Endothelial cell of umbilical vein (primary cell): ENCODE data around the gene ATAT1. TPM values are rescaled to one million over a fixed set of nuclear protein-coding genes. Genes with fewer than 3 reads are reported as not detected.
A peak's percentile ranks its signal among the peaks of the same experiment; 100 is the strongest.

Experiments
- BruUV-seq: library from RNA; stranded (reverse); fragments of 400-500 nt; replicated peaks from 2 replicates; lab custom pipeline; 2021; lab: Mats Ljungman, UMichigan
- CTCF ChIA-PET: fragments of 300-600, 350-600 bp; sonication (Branson Sonifier 250); formaldehyde crosslinking; loops from one replicate; lab custom pipeline; 2021; ENCODE audit warnings: antibody characterized with exemption, inconsistent platforms; lab: Charles Lee
- POLR2A ChIA-PET: fragments of 300-600, 350-600 bp; sonication (Branson Sonifier 250); formaldehyde crosslinking; loops from one replicate; lab custom pipeline; 2021; ENCODE audit warnings: antibody characterized with exemption, inconsistent platforms; lab: Charles Lee
- DNase-seq: peaks from one replicate; pipeline ENCODE4 v3.0.0-alpha.2; 2011; ENCODE audit warnings: low read depth, low spot score
- FAIRE-seq: peaks from 2 replicates; lab custom pipeline; 2011; peaks lifted over from hg19 to GRCh38; lab: Jason Lieb, UNC
- H2AFZ ChIP-seq: 2 replicates; pipeline ENCODE4 v1.6.0; 2012; ENCODE audit warnings: low read depth, low read length, control low read depth, inconsistent platforms
- H3K27ac ChIP-seq: 2 replicates; pipeline ENCODE4 v1.5.1; 2011; ENCODE audit warnings: low read depth, mild to moderate bottlenecking, control low read depth, low read length, moderate library complexity; ENCODE audit not compliant: insufficient read depth
- H3K27me3 ChIP-seq, 2 experiments: 2 replicates each; pipeline versions ENCODE4 v1.6.0 to v1.6.1; 2011; ENCODE audit warnings: low read length in 2 of 2, mixed read lengths in 1 of 2; ENCODE audit not compliant: control insufficient read depth in 2 of 2, insufficient read depth in 2 of 2
- H3K36me3 ChIP-seq, 2 experiments: 2 replicates in 1 of 2; 3 replicates in 1 of 2; pipeline ENCODE4 v1.5.1; 2011; ENCODE audit warnings: low read length in 2 of 2, mild to moderate bottlenecking in 1 of 2, moderate library complexity in 1 of 2; ENCODE audit not compliant: control insufficient read depth in 2 of 2, insufficient read depth in 2 of 2; ENCODE audit errors: extremely low read depth in 1 of 2
- H3K4me1 ChIP-seq: 3 replicates; pipeline ENCODE4 v1.5.1; 2011; ENCODE audit warnings: mild to moderate bottlenecking, low read length; ENCODE audit not compliant: control insufficient read depth, insufficient read depth; ENCODE audit errors: extremely low read depth
- H3K4me2 ChIP-seq: 2 replicates; pipeline ENCODE4 v1.6.1; 2011; ENCODE audit warnings: low read length, control low read depth, mixed read lengths; ENCODE audit not compliant: insufficient read depth
- H3K4me3 ChIP-seq, 3 experiments: fragments of 200-600 bp in 1 of 3; sonication (generic), shearing (Covaris generic) in 1 of 3; replicated peaks in 1 of 3; 2 replicates each; pipeline ENCODE4 v1.5.1; 2011 to 2016; ENCODE audit warnings: control low read depth in 3 of 3, low read length in 3 of 3, mild to moderate bottlenecking in 2 of 3, inconsistent platforms in 1 of 3, low read depth in 1 of 3, moderate library complexity in 1 of 3; ENCODE audit not compliant: insufficient read depth in 1 of 3
- H3K79me2 ChIP-seq: 2 replicates; pipeline ENCODE4 v1.6.0; 2012; ENCODE audit warnings: low read length, inconsistent platforms; ENCODE audit not compliant: control insufficient read depth, insufficient read depth
- H3K9ac ChIP-seq: replicated peaks from 2 replicates; pipeline ENCODE3; 2011; ENCODE audit warnings: low read length, control low read depth; ENCODE audit not compliant: insufficient read depth; ENCODE audit errors: extremely low read depth
- H3K9me1 ChIP-seq: replicated peaks from 3 replicates; pipeline ENCODE4 v1.6.0; 2011; ENCODE audit warnings: mild to moderate bottlenecking, low read length; ENCODE audit not compliant: control insufficient read depth, insufficient read depth; ENCODE audit errors: extremely low read depth
- H3K9me3 ChIP-seq: replicated peaks from 2 replicates; pipeline ENCODE4 v1.5.1; 2012; ENCODE audit warnings: low read length, inconsistent platforms; ENCODE audit not compliant: control insufficient read depth, insufficient read depth
- H4K20me1 ChIP-seq: replicated peaks from 2 replicates; pipeline ENCODE3; 2011; ENCODE audit warnings: mild to moderate bottlenecking, low read length; ENCODE audit not compliant: control insufficient read depth, insufficient read depth; ENCODE audit errors: extremely low read depth
- CTCF ChIP-seq, 2 donors: IDR thresholded peaks; 1 replicate in 1 of 2; 2 replicates in 1 of 2; pipeline ENCODE4 v1.5.1; 2011; ENCODE audit warnings: low read length in 2 of 2, mild to moderate bottlenecking in 2 of 2, moderate library complexity in 2 of 2, control low read depth in 1 of 2, inconsistent platforms in 1 of 2, low read depth in 1 of 2; ENCODE audit not compliant: insufficient read depth in 1 of 2; ENCODE audit errors: extremely low read depth in 1 of 2
- EZH2 ChIP-seq: IDR thresholded peaks from 2 replicates; pipeline ENCODE4 v1.6.1; 2012; ENCODE audit warnings: borderline replicate concordance, low read depth, mild to moderate bottlenecking, moderate library complexity, low read length, inconsistent platforms; ENCODE audit not compliant: severe bottlenecking
- FOS ChIP-seq: IDR thresholded peaks from 2 replicates; pipeline ENCODE4 v1.6.1; 2011; ENCODE audit warnings: mild to moderate bottlenecking, low read length, moderate library complexity, borderline replicate concordance; ENCODE audit not compliant: insufficient read depth
- GATA2 ChIP-seq: IDR thresholded peaks from 2 replicates; pipeline ENCODE4 v1.7.0; 2011; ENCODE audit warnings: low read depth, mild to moderate bottlenecking, moderate library complexity, mixed read lengths, low read length; ENCODE audit not compliant: insufficient read length, insufficient read depth
- JUN ChIP-seq: IDR thresholded peaks from 2 replicates; pipeline ENCODE4 v1.6.1; 2011; ENCODE audit warnings: borderline replicate concordance, low read depth; ENCODE audit not compliant: insufficient read length, insufficient read depth
- MAX ChIP-seq: IDR thresholded peaks from 2 replicates; pipeline ENCODE4 v1.6.1; 2011; ENCODE audit not compliant: insufficient read depth, insufficient read length
- MYC ChIP-seq: IDR thresholded peaks from one replicate; pipeline ENCODE4 v1.6.1; 2011; ENCODE audit warnings: mild to moderate bottlenecking, low read depth, low read length
- POLR2A ChIP-seq: IDR thresholded peaks from 2 replicates; pipeline ENCODE4 v1.6.1; 2012; ENCODE audit warnings: low read depth, mild to moderate bottlenecking, control low read depth, low read length
- POLR2AphosphoS5 ChIP-seq: IDR thresholded peaks from 2 replicates; pipeline ENCODE4 v1.6.1; 2012; ENCODE audit warnings: low read depth, mild to moderate bottlenecking, control low read depth, low read length, moderate library complexity; ENCODE audit not compliant: insufficient read depth
- dilution Hi-C: fragments of 300-500 bp; cut with MboI; formaldehyde crosslinking; loops from one replicate; pipeline ENCODE4 v1.15.0; 2019; ENCODE audit warnings: low sequenced_read_pairs; ENCODE audit not compliant: extremely low pct_ligation_motif_present
- intact Hi-C: fragments of 100-400 bp; cut with micrococcal nuclease; formaldehyde crosslinking; loops from one replicate; pipeline ENCODE4 v1.10.0; 2022
- polyA plus RNA-seq, 4 experiments: library from polyadenylated mRNA; depleted of rRNA in 3 of 4; stranded (reverse) in 3 of 4; unstranded in 1 of 4; fragments of >200 nt; gene quantifications; 2 replicates each; pipeline versions ENCODE4 v1.2.1 to v1.2.3, GENCODE V29; 2011 to 2012; ENCODE audit warnings: missing spikeins in 1 of 4
- total RNA-seq: library from RNA; stranded (reverse); gene quantifications from 2 replicates; pipeline ENCODE4 v1.2.3, GENCODE V29; 2021

ATAT1 gene
- total and polyA plus RNA-seq, 2 donors (not counting 3 experiments of a cell fraction or from before 2014, with no cell fraction given): 17.4 to 18.4 TPM

GRCh38 chr6:30654798-30655742, 28.4 kb downstream of the ATAT1 start:
- H3K9me3 ChIP-seq: no peaks in the 10 kb centered on the region
- H2AFZ ChIP-seq: no peak overlapping the region
- H3K9me1 ChIP-seq: no peaks in the 10 kb centered on the region
- H3K36me3 ChIP-seq: peaks cover 19 to 52% of the 10 kb centered on the region in 2 experiments
- H3K4me1 ChIP-seq: no peaks in the 10 kb centered on the region
- H3K9ac ChIP-seq: no peak overlapping the region
- no peak overlapping the region for H3K4me3 ChIP-seq
- intact Hi-C loops (no loop called here), dilution Hi-C loops (no loop called here)
- TF ChIP-seq POLR2A: no peak
- TF ChIP-seq GATA2: no peak
- no peak for TF ChIP-seq JUN
- TF ChIP-seq FOS: no peak
- TF ChIP-seq EZH2: no peak
- no peak for TF ChIP-seq CTCF (IDR thresholded peaks at IDR 0.05; ENCODE audit: extremely low read depth in 1 of 2, insufficient read depth in 1 of 2, low read depth in 1 of 2, low read length in 2 of 2)
- TF ChIP-seq POLR2AphosphoS5: no peak
- no peak for TF ChIP-seq MAX
- TF ChIP-seq MYC: no peak
- FAIRE-seq: no peak
- POLR2A ChIA-PET: no interaction called here
- BruUV-seq: TSS peak; percentile 58
- no peak overlapping the region for H3K4me2 ChIP-seq
- H4K20me1 ChIP-seq: no peaks in the 10 kb centered on the region
- H3K79me2 ChIP-seq: no peaks in the 10 kb centered on the region
- no peak for DNase-seq
- H3K27me3 ChIP-seq: no peaks in the 10 kb centered on the region
- CTCF ChIA-PET: no interaction called here
- H3K27ac ChIP-seq: no peak overlapping the region
